Subcutaneous abdominal adipose tissue (tissue), 5 donors: ENCODE data around the gene TRANK1.
"Not testable (repeated sequence)": the region's sequence is repeated elsewhere in the genome, so short reads cannot be mapped to it uniquely, and the experiment has no call there.

Source experiments
- H3K27ac ChIP-seq: one replicate; pipeline ENCODE4 v1.7.0; 2013; ENCODE audit warnings: low read depth, mild to moderate bottlenecking, inconsistent platforms, low read length, moderate library complexity
- H3K27me3 ChIP-seq, 5 donors: one replicate each; pipeline ENCODE4 v1.7.0; 2013; ENCODE audit warnings: low read length in 5 of 5, inconsistent platforms in 1 of 5; ENCODE audit not compliant: control insufficient read depth in 5 of 5, insufficient read depth in 4 of 5
- H3K36me3 ChIP-seq, 5 donors: one replicate each; pipeline ENCODE4 v1.7.0; 2013; ENCODE audit warnings: low read length in 5 of 5; ENCODE audit not compliant: control insufficient read depth in 5 of 5, insufficient read depth in 5 of 5
- H3K4me1 ChIP-seq, 5 donors: one replicate each; pipeline ENCODE4 v1.7.0; 2013; ENCODE audit warnings: low read length in 5 of 5, mild to moderate bottlenecking in 3 of 5, moderate library complexity in 1 of 5; ENCODE audit not compliant: control insufficient read depth in 5 of 5, insufficient read depth in 5 of 5
- H3K4me3 ChIP-seq, 5 donors: one replicate each; pipeline ENCODE4 v1.7.0; 2013; ENCODE audit warnings: low read length in 5 of 5, low read depth in 1 of 5
- H3K9ac ChIP-seq, 5 donors: one replicate each; pipeline ENCODE4 v1.7.0; 2013; ENCODE audit warnings: low read length in 5 of 5, mild to moderate bottlenecking in 4 of 5, moderate library complexity in 3 of 5
- H3K9me3 ChIP-seq, 5 donors: one replicate each; pipeline ENCODE4 v1.7.0; 2013; ENCODE audit warnings: low read length in 5 of 5; ENCODE audit not compliant: control insufficient read depth in 5 of 5
- donor health status: healthy.
- donor health status: healthy.
- donor health status: healthy.
- donor health status: healthy.
- donor health status: healthy.

The TRANK1 gene

GRCh38 chr3:36973139-36973538, 28.3 kb upstream of the TRANK1 start:
- H3K9me3 ChIP-seq = no peaks in the 10 kb centered on the region
- H3K9ac ChIP-seq = no peak overlapping the region
- H3K36me3 ChIP-seq = peaks cover 0 to 6% (median 5%) of the 10 kb centered on the region in 5 donors
- H3K4me1 ChIP-seq = peaks cover 0 to 3% (median 0%) of the 10 kb centered on the region in 5 donors
- no peak overlapping the region for H3K4me3 ChIP-seq
- no peak overlapping the region for H3K27ac ChIP-seq
- no peaks in the 10 kb centered on the region for H3K27me3 ChIP-seq

- peaks cover 0 to 6% (median 5%) of the 10 kb centered on the region in 5 donors for H3K36me3 ChIP-seq
- no peak overlapping the region for H3K27ac ChIP-seq
- H3K4me3 ChIP-seq = no peak overlapping the region
- H3K9me3 ChIP-seq = no peaks in the 10 kb centered on the region
- no peaks in the 10 kb centered on the region for H3K27me3 ChIP-seq
- H3K9ac ChIP-seq = no peak overlapping the region
- H3K4me1 ChIP-seq = peaks cover 0 to 3% (median 0%) of the 10 kb centered on the region in 5 donors
These were observed 27.3 kb upstream of the TRANK1 start for GRCh38 chr3:36972163-36972562.

GRCh38 chr3:36969540-36970432, 24.9 kb upstream of the TRANK1 start:
- no peaks in the 10 kb centered on the region for H3K27me3 ChIP-seq
- H3K9me3 ChIP-seq = no peaks in the 10 kb centered on the region
- H3K27ac ChIP-seq = no peak overlapping the region
- H3K4me3 ChIP-seq = no peak overlapping the region
- no peak overlapping the region for H3K9ac ChIP-seq
- peaks cover 0 to 3% (median 0%) of the 10 kb centered on the region in 5 donors for H3K4me1 ChIP-seq
- peaks cover 0 to 5% (median 0%) of the 10 kb centered on the region in 5 donors for H3K36me3 ChIP-seq

DNA sequence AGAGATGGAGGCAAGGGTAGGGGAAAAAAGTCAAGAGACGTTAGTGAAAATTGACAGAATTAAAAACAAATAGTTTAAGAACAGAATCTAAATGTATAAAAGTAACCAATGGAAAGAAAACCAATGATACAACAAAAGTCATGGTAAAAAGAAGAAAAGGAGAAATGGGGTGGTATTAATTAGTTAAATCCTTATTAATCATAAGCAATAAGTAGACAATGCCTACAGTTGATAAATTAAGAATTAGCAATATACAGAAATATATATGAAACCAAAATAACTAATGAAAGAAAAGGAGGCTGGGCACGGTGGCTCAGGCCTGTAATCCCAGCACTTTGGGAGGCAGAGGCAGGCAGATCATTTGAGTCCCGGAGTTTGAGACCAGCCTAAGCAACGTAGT, 24.2 kb upstream of the TRANK1 start:
- H3K27me3 ChIP-seq = no peaks in the 10 kb centered on the region
- peaks cover 0 to 5% (median 0%) of the 10 kb centered on the region in 5 donors for H3K36me3 ChIP-seq
- H3K9me3 ChIP-seq = no peaks in the 10 kb centered on the region
- no peak overlapping the region for H3K4me3 ChIP-seq
- no peak overlapping the region for H3K9ac ChIP-seq
- peaks cover 0 to 3% (median 0%) of the 10 kb centered on the region in 5 donors for H3K4me1 ChIP-seq
- no peak overlapping the region for H3K27ac ChIP-seq

DNA sequence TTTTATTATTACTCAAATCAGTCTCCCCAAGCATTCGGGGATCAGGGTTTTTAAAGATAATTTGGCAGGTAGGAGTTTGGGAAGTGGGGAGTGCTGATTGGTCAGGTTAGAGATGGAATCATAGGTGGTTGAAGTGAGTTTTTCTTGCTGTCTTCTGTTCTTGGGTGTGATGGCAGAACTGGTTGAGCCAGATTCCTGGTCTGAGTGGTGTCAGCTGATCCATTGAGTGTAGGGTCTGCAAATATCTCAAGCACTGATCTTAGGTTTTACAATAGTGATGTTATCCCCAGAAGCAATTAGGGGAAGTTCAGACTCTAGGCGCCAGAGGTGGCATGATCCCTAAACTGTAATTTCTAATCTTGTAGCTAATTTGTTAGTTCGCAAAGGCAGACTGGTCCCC, 20.6 kb upstream of the TRANK1 start:
- no peaks in the 10 kb centered on the region for H3K36me3 ChIP-seq
- H3K27me3 ChIP-seq = no peaks in the 10 kb centered on the region
- H3K9me3 ChIP-seq = no peaks in the 10 kb centered on the region
- no peak overlapping the region for H3K4me3 ChIP-seq
- H3K9ac ChIP-seq = no peak overlapping the region
- H3K27ac ChIP-seq = no peak overlapping the region
- peaks cover 0 to 3% (median 0%) of the 10 kb centered on the region in 5 donors for H3K4me1 ChIP-seq

GRCh38 chr3:36964817-36965216, 20.0 kb upstream of the TRANK1 start:
- Histone ChIP-seq H3K9me3 (no peaks in the 10 kb centered on the region), H3K4me3 (no peak overlapping the region), H3K4me1 (peaks cover 0 to 2% (median 0%) of the 10 kb centered on the region in 5 donors), H3K36me3 (no peaks in the 10 kb centered on the region), H3K27ac (no peak overlapping the region), H3K9ac (no peak overlapping the region), H3K27me3 (no peaks in the 10 kb centered on the region)

GRCh38 chr3:36964331-36964730, 19.5 kb upstream of the TRANK1 start:
- Histone ChIP-seq H3K4me1 (no peaks in the 10 kb centered on the region), H3K4me3 (no peak overlapping the region), H3K27ac (no peak overlapping the region), H3K27me3 (no peaks in the 10 kb centered on the region), H3K36me3 (no peaks in the 10 kb centered on the region), H3K9ac (no peak overlapping the region), H3K9me3 (no peaks in the 10 kb centered on the region)

- H3K36me3 ChIP-seq, H3K9me3 ChIP-seq, H3K27me3 ChIP-seq, H3K4me1 ChIP-seq, H3K4me3 ChIP-seq, H3K27ac ChIP-seq, H3K9ac ChIP-seq: not testable (repeated sequence)
These were observed 18.2 kb upstream of the TRANK1 start for GRCh38 chr3:36963008-36963407.

DNA sequence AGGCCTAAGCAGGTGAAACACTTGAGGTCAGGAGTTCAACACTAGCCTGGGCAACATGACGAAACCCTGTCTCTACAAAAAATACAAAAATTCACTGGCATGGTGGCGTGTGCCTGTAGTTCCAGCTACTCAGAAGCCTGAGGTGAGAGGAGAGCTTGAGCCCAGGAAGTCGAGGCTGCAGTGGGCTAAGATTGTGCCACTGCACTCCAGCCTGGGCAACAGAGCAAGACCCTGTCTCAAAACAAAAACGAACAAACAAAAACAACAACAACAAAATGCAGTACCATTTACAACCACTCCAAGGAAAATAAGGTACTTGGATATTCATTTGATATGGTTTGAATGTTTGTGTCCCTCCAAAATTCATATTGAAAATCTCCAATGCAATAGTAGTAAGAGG, 15.6 kb upstream of the TRANK1 start:
- no peak overlapping the region for H3K9ac ChIP-seq
- H3K4me1 ChIP-seq = peaks cover 0 to 7% (median 0%) of the 10 kb centered on the region in 5 donors
- no peak overlapping the region for H3K4me3 ChIP-seq
- no peaks in the 10 kb centered on the region for H3K27me3 ChIP-seq
- no peak overlapping the region for H3K27ac ChIP-seq
- H3K9me3 ChIP-seq = no peaks in the 10 kb centered on the region
- no peaks in the 10 kb centered on the region for H3K36me3 ChIP-seq

- Histone ChIP-seq H3K4me1 (peaks cover 0 to 7% (median 0%) of the 10 kb centered on the region in 5 donors), H3K9ac (no peak overlapping the region), H3K27ac (no peak overlapping the region), H3K9me3 (no peaks in the 10 kb centered on the region), H3K27me3 (no peaks in the 10 kb centered on the region), H3K4me3 (no peak overlapping the region), H3K36me3 (no peaks in the 10 kb centered on the region)
These were observed 15.0 kb upstream of the TRANK1 start for GRCh38 chr3:36959821-36960220.
